ENCODE data around the gene ARHGAP33. TPM values are rescaled to one million over a fixed set of nuclear protein-coding genes. Genes with fewer than 3 reads are reported as not detected.

The ARHGAP33 gene
- polyA plus RNA-seq, 1 of the 3 experiments (the other 2 are of a cell fraction): 7.8 TPM

DNA sequence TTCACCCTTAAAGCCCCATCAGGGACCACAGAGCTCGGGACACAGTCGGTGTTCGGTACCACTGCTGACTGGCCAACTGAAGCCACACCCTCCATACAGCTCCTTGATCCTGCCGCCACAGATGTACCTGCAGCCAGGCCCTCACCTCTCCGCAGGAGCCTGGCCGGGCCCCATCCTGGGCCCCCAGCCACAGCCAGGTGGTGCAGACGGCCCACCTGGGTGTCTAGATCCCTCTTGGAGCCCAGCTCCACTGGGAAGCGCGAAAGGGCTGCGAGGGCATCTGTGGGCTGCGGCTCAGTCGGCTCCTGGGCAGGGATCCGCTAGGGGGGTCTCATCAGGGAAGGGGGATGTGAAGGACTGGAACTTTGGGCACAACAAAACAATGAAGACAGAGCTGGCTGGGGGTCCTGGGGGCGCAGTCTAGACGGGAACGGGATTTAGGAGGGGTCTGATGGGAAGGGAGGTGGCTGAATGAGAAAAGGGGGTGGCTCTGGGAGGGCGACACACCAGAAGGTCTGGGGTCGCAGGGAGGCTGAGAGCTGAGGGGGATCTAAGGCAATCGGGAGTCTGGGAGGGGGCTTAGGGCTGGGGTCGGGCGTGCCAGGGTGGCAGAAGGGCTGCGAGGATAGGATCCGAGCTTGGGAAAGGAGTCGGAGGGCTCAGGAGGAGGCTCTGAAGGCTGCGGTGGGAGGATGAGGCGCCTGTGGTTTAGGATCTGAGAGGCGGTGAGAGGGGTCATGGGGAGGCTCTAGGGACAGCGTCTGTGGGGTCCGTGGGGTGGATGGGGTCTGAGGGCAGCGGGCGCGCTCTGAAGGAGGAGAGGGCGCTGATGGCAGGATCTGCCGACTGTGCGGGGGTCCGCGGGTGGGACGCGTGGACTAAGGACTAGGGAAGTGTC, 21.5 kb downstream of the ARHGAP33 start:
- Histone ChIP-seq H3K27me3 (ENCODE audit: insufficient read depth) (peaks cover 14% of the 10 kb centered on the region; the same call in 1 of the 2 replicates), H3F3A (replicated peaks; ENCODE audit: insufficient read depth) (no peaks in the 10 kb centered on the region), H2AFZ (ENCODE audit: low read depth) (no peak overlapping the region), H3K4me1 (ENCODE audit: control insufficient read depth in 1 of 2, insufficient read depth in 2 of 2, low read depth in 1 of 2, low read length in 1 of 2) (no peaks in the 10 kb centered on the region), H3K9me3 (no peaks in the 10 kb centered on the region), H3K36me3 (replicated peaks in 1 of 2; ENCODE audit: control insufficient read depth in 1 of 2, insufficient read depth in 2 of 2, low read length in 1 of 2) (no peaks in the 10 kb centered on the region), H3K79me2 (ENCODE audit: insufficient read depth) (no peaks in the 10 kb centered on the region), H3K9me2 (no peaks in the 10 kb centered on the region), H4K20me1 (ENCODE audit: insufficient read depth) (no peaks in the 10 kb centered on the region), H3K4me2 (no peak overlapping the region), H3K4me3 (ENCODE audit: low read depth in 2 of 2, low read length in 1 of 2) (no peak overlapping the region), H3K27ac (ENCODE audit: low read depth in 2 of 2, low read length in 1 of 2) (no peak overlapping the region), H3K9ac (no peak overlapping the region)
- no peak for TF ChIP-seq RCOR1 (IDR thresholded peaks at IDR 0.05; ENCODE audit: low read length)
- POLR2A ChIA-PET: no interaction called here
- CTCF ChIA-PET: interaction anchor here (0.5 to 1.2 kb wide), 3 partner anchors 10 to 286 kb away, joined by 3 to 4 read pairs (median 3); no protein-coding TSS in a partner anchor
- WGBS (ENCODE audit: low lambda C conversion rate): 63% methylated on average over 38 of the region's 39 CpGs
- DNase-seq: no peak

DNA sequence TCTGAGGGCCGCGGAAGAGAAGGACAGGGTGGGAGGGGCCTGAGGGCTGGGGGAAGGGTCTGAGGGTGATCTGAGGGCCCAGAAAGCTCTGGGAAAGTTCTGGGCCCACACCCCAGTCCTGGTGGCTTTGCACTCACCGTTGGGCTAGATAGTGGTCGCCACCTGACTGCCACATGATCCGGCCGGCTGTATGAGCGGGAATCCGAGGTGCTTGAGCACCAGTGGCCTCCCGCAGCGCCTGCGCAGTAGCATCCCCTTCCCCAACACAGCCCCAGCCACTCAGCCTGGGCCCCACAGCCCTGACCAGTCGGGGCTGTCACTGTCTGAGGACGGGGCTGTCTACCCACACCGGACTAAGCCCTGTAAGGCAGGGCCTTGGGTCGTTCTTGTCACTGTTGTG, 22.3 kb downstream of the ARHGAP33 start:
- TF ChIP-seq EP300 (IDR thresholded peaks at IDR 0.05; ENCODE audit: borderline replicate concordance in 1 of 2, low read depth in 1 of 2, low read length in 1 of 2) (no peak), FOXJ3 (CRISPR knock-in tag; IDR thresholded peaks at IDR 0.05) (no peak), YY1 (IDR thresholded peaks at IDR 0.05; ENCODE audit: low read depth) (no peak), FOSL2 (IDR thresholded peaks at IDR 0.05; ENCODE audit: borderline replicate concordance, low read depth) (no peak), MXI1 (IDR thresholded peaks at IDR 0.05; ENCODE audit: low read depth, low read length) (no peak), GABPA (IDR thresholded peaks at IDR 0.05; ENCODE audit: low read depth) (no peak)
- TF ChIP-seq, protein P1, sequence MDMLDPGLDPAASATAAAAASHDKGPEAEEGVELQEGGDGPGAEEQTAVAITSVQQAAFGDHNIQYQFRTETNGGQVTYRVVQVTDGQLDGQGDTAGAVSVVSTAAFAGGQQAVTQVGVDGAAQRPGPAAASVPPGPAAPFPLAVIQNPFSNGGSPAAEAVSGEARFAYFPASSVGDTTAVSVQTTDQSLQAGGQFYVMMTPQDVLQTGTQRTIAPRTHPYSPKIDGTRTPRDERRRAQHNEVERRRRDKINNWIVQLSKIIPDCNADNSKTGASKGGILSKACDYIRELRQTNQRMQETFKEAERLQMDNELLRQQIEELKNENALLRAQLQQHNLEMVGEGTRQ (IDR thresholded peaks at IDR 0.05; ENCODE audit: borderline replicate concordance, low read depth, low read length): no peak
- TF ChIP-seq, protein P2, sequence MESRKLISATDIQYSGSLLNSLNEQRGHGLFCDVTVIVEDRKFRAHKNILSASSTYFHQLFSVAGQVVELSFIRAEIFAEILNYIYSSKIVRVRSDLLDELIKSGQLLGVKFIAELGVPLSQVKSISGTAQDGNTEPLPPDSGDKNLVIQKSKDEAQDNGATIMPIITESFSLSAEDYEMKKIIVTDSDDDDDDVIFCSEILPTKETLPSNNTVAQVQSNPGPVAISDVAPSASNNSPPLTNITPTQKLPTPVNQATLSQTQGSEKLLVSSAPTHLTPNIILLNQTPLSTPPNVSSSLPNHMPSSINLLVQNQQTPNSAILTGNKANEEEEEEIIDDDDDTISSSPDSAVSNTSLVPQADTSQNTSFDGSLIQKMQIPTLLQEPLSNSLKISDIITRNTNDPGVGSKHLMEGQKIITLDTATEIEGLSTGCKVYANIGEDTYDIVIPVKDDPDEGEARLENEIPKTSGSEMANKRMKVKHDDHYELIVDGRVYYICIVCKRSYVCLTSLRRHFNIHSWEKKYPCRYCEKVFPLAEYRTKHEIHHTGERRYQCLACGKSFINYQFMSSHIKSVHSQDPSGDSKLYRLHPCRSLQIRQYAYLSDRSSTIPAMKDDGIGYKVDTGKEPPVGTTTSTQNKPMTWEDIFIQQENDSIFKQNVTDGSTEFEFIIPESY (IDR thresholded peaks at IDR 0.05; ENCODE audit: borderline replicate concordance, low read depth): no peak
- TF ChIP-seq, protein P3, sequence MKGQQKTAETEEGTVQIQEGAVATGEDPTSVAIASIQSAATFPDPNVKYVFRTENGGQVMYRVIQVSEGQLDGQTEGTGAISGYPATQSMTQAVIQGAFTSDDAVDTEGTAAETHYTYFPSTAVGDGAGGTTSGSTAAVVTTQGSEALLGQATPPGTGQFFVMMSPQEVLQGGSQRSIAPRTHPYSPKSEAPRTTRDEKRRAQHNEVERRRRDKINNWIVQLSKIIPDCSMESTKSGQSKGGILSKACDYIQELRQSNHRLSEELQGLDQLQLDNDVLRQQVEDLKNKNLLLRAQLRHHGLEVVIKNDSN (IDR thresholded peaks at IDR 0.05; ENCODE audit: borderline replicate concordance, low read depth): no peak
- TF ChIP-seq, protein P4, sequence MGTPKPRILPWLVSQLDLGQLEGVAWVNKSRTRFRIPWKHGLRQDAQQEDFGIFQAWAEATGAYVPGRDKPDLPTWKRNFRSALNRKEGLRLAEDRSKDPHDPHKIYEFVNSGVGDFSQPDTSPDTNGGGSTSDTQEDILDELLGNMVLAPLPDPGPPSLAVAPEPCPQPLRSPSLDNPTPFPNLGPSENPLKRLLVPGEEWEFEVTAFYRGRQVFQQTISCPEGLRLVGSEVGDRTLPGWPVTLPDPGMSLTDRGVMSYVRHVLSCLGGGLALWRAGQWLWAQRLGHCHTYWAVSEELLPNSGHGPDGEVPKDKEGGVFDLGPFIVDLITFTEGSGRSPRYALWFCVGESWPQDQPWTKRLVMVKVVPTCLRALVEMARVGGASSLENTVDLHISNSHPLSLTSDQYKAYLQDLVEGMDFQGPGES (IDR thresholded peaks at IDR 0.05; ENCODE audit: low read depth, low read length): no peak
- Histone ChIP-seq H3K9me3 (no peaks in the 10 kb centered on the region), H2AFZ (ENCODE audit: low read depth) (no peak overlapping the region), H4K20me1 (ENCODE audit: insufficient read depth) (no peaks in the 10 kb centered on the region), H3K4me3 (ENCODE audit: low read depth in 2 of 2, low read length in 1 of 2) (no peak overlapping the region), H3K4me2 (no peak overlapping the region), H3K4me1 (ENCODE audit: control insufficient read depth in 1 of 2, insufficient read depth in 2 of 2, low read depth in 1 of 2, low read length in 1 of 2) (no peaks in the 10 kb centered on the region), H3K36me3 (replicated peaks in 1 of 2; ENCODE audit: control insufficient read depth in 1 of 2, insufficient read depth in 2 of 2, low read length in 1 of 2) (no peaks in the 10 kb centered on the region), H3K9me2 (no peaks in the 10 kb centered on the region), H3K27ac (ENCODE audit: low read depth in 2 of 2, low read length in 1 of 2) (no peak overlapping the region), H3K9ac (no peak overlapping the region), H3K27me3 (ENCODE audit: insufficient read depth) (peaks cover 14% of the 10 kb centered on the region; the same call in 1 of the 2 replicates), H3K79me2 (ENCODE audit: insufficient read depth) (no peaks in the 10 kb centered on the region), H3F3A (replicated peaks; ENCODE audit: insufficient read depth) (no peaks in the 10 kb centered on the region)
- WGBS (ENCODE audit: low lambda C conversion rate): 50% methylated on average over 8 of the region's 15 CpGs
- POLR2A ChIA-PET: interaction anchor here (0.6 kb wide), 1 partner anchor 9 kb away, joined by 4 read pairs; no protein-coding TSS in a partner anchor
- CTCF ChIA-PET: interaction anchor here (0.9 to 1.2 kb wide), 2 partner anchors 10 to 22 kb away, joined by 3 to 4 read pairs; no protein-coding TSS in a partner anchor
- DNase-seq: no peak
